GM12873 (cell line): Measurements from ENCODE around the gene EFTUD2.
A peak's percentile ranks its signal among the peaks of the same experiment; 100 is the strongest.

Experiments used
- CTCF ChIP-seq: IDR thresholded peaks from 2 replicates; pipeline ENCODE4 v1.5.1; 2012; ENCODE audit warnings: low read depth, mild to moderate bottlenecking, moderate library complexity, low read length, control low read depth; ENCODE audit not compliant: insufficient read depth; ENCODE audit errors: missing control alignments

The EFTUD2 gene

DNA sequence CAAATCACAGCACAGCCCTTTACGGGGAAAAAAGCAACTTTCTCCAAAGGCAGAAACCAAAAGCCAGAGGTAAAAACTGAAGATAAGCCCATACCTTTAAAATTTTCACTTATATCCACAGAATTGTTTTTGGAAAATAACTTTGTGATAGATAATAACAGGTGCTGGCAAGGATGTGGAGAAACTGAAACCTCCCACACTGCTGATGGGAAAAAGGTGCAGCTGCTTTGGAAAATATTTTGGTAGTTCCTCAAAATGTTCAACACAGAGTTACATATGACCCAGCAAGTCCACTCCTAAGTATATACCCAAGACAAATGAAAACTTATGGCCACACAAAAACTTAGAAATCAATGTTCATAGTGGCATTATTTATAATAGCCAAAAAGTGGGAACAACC is 12.2 kb downstream of the EFTUD2 start:
- no peak for TF ChIP-seq CTCF

DNA sequence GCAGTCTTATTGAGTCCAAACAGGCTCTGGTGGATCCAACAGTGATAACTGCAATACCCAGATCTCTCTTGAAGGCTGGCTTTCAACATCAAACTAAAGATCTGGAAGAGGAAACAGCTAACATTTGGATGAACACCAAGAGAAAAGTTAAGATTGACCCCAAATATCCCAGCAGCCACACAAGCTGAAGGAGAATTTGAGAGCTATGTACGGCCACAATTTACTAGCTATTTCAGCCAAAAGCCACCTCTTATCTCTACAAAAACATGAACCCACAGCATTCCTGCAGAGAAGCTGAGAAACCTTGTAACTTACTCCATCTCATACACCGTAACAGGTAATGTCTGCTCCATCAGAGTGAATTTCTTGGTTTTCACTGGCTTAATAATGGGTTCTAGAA is 14.3 kb downstream of the EFTUD2 start:
- TF ChIP-seq CTCF: no peak

DNA sequence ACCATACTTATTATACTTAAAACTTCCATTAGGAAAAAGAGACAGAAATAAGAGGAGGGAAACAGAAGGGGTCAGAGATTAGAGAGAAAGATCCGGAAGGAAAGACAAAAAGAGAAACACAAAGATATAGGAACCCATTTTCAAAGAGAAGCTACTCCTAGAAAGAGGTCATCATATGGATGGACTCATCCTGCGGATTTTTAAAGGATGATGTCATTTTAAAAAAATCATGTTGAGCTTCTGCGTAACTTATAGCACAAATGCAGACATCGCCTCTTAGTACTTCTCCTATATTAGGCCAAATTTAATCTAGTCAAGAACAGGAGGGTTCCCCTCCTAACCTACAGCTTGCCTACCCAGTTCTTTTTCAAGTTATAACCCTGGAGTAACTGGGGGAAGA is 18.1 kb downstream of the EFTUD2 start:
- no peak for TF ChIP-seq CTCF

DNA sequence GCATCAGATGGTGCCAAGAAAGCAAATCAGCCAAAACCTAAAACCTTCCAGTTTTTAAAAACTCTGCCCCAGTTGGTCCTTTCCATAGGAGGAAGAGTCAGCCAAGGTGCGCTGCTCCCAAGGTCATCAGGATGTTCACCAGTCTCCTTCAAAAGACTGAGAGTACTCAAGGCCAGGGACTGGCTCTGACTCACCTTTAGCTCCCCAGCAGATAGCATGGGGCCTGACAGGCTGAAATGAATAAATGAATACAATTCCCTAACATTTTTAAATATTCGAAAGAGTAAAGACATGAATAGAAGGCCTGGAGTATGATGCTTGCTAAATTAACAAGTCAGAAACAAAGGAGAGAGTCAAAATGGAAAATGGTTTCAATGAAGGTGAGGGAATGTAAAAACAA is 19.2 kb downstream of the EFTUD2 start:
- no peak for TF ChIP-seq CTCF

DNA sequence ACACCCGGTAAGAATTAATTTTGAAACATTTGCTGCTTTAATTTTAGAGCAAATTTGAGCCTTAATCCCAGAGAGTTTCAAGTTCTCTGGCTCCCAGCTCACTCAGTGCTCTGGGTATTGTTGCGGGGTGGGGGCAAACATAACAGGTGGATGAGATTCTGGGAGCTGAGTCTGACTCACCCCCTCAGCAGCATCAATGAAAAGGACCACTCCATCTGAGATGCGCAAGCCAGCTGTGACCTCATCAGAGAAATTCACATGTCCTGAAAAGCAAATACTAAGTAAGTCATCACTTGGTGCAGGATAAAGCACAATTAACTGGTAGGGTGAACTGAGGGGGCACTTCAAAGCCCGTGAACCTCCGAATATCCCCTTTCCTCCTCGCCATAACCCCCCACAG is 19.9 kb downstream of the EFTUD2 start:
- TF ChIP-seq CTCF: no peak

DNA sequence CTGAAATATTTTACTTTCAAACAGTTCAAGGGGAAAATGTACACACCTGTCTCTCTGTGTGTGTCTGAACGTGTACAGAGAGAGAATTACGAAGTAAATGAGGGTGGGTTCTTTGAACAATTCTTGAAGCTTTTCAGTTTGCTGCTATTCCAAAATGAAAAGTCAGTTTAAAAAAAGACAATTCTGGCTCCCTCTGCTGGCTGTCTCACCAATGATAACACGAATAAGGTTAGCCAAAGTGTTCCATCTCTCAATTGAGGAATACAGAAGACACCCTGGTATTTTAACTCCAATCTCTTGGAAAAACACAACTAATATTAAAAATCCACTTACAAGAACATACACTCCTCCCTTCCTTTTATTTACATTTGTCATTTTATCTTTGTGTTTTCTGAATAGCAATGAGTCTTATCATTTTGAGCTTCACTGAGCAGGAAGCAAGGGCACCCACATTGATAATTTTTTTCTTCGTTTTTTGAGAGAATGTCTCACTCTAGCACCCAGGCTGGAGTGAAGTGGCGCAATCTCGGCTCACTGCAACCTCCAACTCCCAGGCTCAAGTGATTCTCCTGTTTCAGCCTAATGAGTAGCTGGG is 20.5 kb downstream of the EFTUD2 start:
- TF ChIP-seq CTCF: peak; percentile 58

DNA sequence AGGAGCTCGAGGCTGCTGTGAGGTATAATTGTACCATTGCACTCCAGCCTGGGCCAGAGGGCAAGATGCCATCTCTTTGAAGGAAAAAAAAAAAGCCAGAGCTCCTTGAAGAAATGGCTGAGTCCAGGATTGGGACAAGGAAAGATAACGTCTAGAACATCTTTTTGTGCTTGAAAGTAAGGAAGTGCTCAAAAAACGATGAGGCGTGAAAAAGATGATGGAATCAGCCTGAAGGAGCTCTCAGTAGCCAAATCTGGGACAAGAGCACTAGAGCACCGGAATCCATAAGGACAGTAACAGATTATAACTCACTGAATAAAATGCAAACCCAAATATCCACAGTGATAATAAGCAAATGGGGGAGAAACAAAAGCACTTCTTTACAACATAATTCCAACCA is 22.1 kb downstream of the EFTUD2 start:
- no peak for TF ChIP-seq CTCF
